Panc1 (cell line): ENCODE results near the gene MED13.

Source experiments
- CTCF ChIP-seq: fragments of 450-650 bp; IDR thresholded peaks from 2 replicates; pipeline ENCODE4 v1.5.1; 2017; ENCODE audit warnings: mild to moderate bottlenecking
- POLR2AphosphoS5 ChIP-seq: IDR thresholded peaks from 2 replicates; pipeline ENCODE4 v1.6.1; 2012; ENCODE audit warnings: mild to moderate bottlenecking, low read depth, low read length, moderate library complexity
- REST ChIP-seq, 2 experiments: IDR thresholded peaks; 2 replicates each; pipeline ENCODE4 v1.6.1; 2011 to 2012; ENCODE audit warnings: low read depth in 2 of 2, control low read depth in 1 of 2, low read length in 1 of 2, mild to moderate bottlenecking in 1 of 2, moderate library complexity in 1 of 2; ENCODE audit not compliant: insufficient read depth in 1 of 2

GRCh38 chr17:62099532-62099931, 34.5 kb upstream of the MED13 start:
- TF ChIP-seq POLR2AphosphoS5 (no peak), CTCF (no peak), REST (IDR thresholded peaks at IDR 0.05; ENCODE audit: insufficient read depth in 1 of 2, low read depth in 2 of 2, low read length in 1 of 2) (no peak)
